ENCODE data around the gene ANXA1.

The ANXA1 gene

DNA sequence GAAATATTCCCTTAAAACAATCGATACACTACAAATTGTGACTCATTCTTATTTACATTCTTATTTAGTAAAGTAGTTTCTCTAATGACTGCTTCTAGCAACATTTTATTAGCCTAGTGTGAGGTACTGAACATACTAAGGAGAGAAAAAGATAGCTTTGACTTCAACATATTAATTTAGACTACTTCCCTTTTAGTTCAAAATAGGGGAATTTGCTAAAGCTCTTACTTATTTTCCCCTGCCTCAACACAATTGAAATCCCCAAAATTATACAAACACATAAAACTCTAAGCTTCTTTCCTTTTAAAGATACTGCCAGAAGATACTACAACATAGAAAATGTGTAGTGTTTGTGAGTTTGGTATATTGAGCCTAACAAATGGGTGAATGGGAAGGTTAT lies 55.2 kb downstream of the ANXA1 start:
- DNase-seq (ENCODE audit: low read depth in 2 of 3, low spot score in 1 of 3): no peak

GRCh38 chr9:73210886-73211666 lies 59.4 kb downstream of the ANXA1 start:
- DNase-seq (ENCODE audit: low read depth in 2 of 3, low spot score in 1 of 3): no peak

GRCh38 chr9:73213300-73213699 lies 61.6 kb downstream of the ANXA1 start:
- no peak for DNase-seq (ENCODE audit: low read depth in 2 of 3, low spot score in 1 of 3)

GRCh38 chr9:73215249-73215648 lies 63.6 kb downstream of the ANXA1 start:
- no peak for DNase-seq (ENCODE audit: low read depth in 2 of 3, low spot score in 1 of 3)

DNA sequence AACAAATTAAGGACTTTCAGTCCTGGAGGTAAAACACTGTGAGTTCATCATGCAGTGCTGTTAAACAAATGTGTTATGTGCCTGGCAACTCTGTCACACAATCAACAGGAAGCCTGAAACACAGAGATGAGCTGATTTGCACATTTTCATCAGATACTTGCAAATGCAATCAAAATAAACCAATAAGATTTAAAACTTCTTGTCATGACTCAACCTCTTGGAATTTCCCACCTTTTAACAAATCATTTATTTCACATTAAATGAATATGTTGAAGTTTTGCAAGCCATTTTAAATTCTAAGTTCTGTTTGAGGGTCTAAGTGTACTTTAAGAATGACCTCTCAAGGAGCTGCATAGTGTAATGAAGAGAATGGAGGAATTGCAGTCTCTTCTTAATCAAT lies 64.4 kb downstream of the ANXA1 start:
- no peak for DNase-seq (ENCODE audit: low read depth in 2 of 3, low spot score in 1 of 3)

Data from stimulated activated CD4-positive, alpha-beta T cell treated with anti-CD3 and anti-CD28 coated beads, Interleukin-12 subunit alpha, Interleukin-12 subunit beta, amount 100 ng/mL, for 48 hours (primary cell).